Tibial artery (tissue), 4 donors: Measurements from ENCODE around the gene IGSF21.

Experiments used
- DNase-seq, 2 donors: peaks; one replicate each; pipeline ENCODE4 v3.0.0-alpha.2; 2019
- H3K27ac ChIP-seq, 2 donors: fragments of 200-600 bp; sonication (generic) in 1 of 2; 1 replicate in 1 of 2; 2 replicates in 1 of 2; pipeline ENCODE4 v1.5.1; 2018 to 2019; ENCODE audit warnings: mild to moderate bottlenecking in 1 of 2
- H3K27me3 ChIP-seq, 2 donors: fragments of 200-600 bp; sonication (generic) in 1 of 2; one replicate each; pipeline versions ENCODE4 v1.5.1 to v1.6.0; 2016 to 2019
- H3K36me3 ChIP-seq, 3 donors: fragments of 200-600 bp; sonication (generic) in 2 of 3; one replicate each; pipeline ENCODE4 v1.5.1; 2016 to 2019; ENCODE audit warnings: mild to moderate bottlenecking in 2 of 3
- H3K4me1 ChIP-seq, 4 donors: fragments of 200-600 bp; sonication (generic) in 2 of 4; 1 replicate in 3 of 4; 2 replicates in 1 of 4; pipeline ENCODE4 v1.5.1; 2016 to 2019
- H3K4me3 ChIP-seq, 2 donors: fragments of 200-600 bp; sonication (generic) in 1 of 2; 1 replicate in 1 of 2; 2 replicates in 1 of 2; pipeline ENCODE4 v1.5.1; 2018 to 2019; ENCODE audit warnings: mild to moderate bottlenecking in 2 of 2
- H3K9me3 ChIP-seq, 3 donors: fragments of 200-600 bp; sonication (generic) in 1 of 3; one replicate each; pipeline ENCODE4 v1.5.1; 2016 to 2019
- CTCF ChIP-seq, 2 experiments: fragments of 200-600 bp in 1 of 2; fragments of 450-650 bp in 1 of 2; IDR thresholded peaks; one replicate each; pipeline ENCODE4 v1.5.1; 2017 to 2019; ENCODE audit warnings: antibody characterized with exemption in 2 of 2, mild to moderate bottlenecking in 1 of 2, moderate library complexity in 1 of 2
- intact Hi-C: fragments of 100-400 bp; cut with DNase I; formaldehyde crosslinking; loops from one replicate; pipeline ENCODE4 v1.15.0; 2023; ENCODE audit warnings: low total_unique reads

IGSF21 gene

GRCh38 chr1:18097206-18097605 lies 10.4 kb upstream of the IGSF21 start:
- intact Hi-C loops = no loop called here
- no peak overlapping the region for H3K4me3 ChIP-seq
- H3K9me3 ChIP-seq = no peaks in the 10 kb centered on the region
- peaks cover 0 to 8% (median under 1%) of the 10 kb centered on the region in 4 donors for H3K4me1 ChIP-seq
- H3K27ac ChIP-seq = no peak overlapping the region
- peaks cover 0 to 35% of the 10 kb centered on the region in 2 donors for H3K27me3 ChIP-seq
- H3K36me3 ChIP-seq = no peaks in the 10 kb centered on the region
- DNase-seq = no peak
- no peak for TF ChIP-seq CTCF (IDR thresholded peaks at IDR 0.05)

GRCh38 chr1:18099026-18099425 lies 8.6 kb upstream of the IGSF21 start:
- no peak for TF ChIP-seq CTCF (IDR thresholded peaks at IDR 0.05)
- intact Hi-C loops = no loop called here
- DNase-seq = no peak
- Histone ChIP-seq H3K36me3 (no peaks in the 10 kb centered on the region), H3K27ac (no peak overlapping the region), H3K27me3 (peaks cover 0 to 33% of the 10 kb centered on the region in 2 donors), H3K4me3 (no peak overlapping the region), H3K4me1 (peaks cover 0 to 4% (median 0%) of the 10 kb centered on the region in 4 donors), H3K9me3 (no peaks in the 10 kb centered on the region)

GRCh38 chr1:18100060-18100459 lies 7.5 kb upstream of the IGSF21 start:
- Histone ChIP-seq H3K4me3 (no peak overlapping the region), H3K4me1 (peaks cover 0 to 4% (median 0%) of the 10 kb centered on the region in 4 donors), H3K9me3 (no peaks in the 10 kb centered on the region), H3K36me3 (no peaks in the 10 kb centered on the region), H3K27ac (no peak overlapping the region), H3K27me3 (peaks cover 0 to 42% of the 10 kb centered on the region in 2 donors)
- DNase-seq = no peak
- intact Hi-C loops = loop anchor here (5.0 kb wide), 2 partner anchors 438 to 608 kb away; no protein-coding TSS in a partner anchor
- TF ChIP-seq CTCF (IDR thresholded peaks at IDR 0.05) = no peak

GRCh38 chr1:18100491-18101063 lies 7.0 kb upstream of the IGSF21 start:
- H3K4me1 ChIP-seq = peaks cover 0 to 4% (median 0%) of the 10 kb centered on the region in 4 donors
- no peaks in the 10 kb centered on the region for H3K9me3 ChIP-seq
- peaks cover 0 to 43% of the 10 kb centered on the region in 2 donors for H3K27me3 ChIP-seq
- intact Hi-C loops = loop anchor here (5.0 kb wide), 2 partner anchors 438 to 608 kb away; no protein-coding TSS in a partner anchor
- no peak overlapping the region for H3K27ac ChIP-seq
- DNase-seq = peak; percentile 81 to 85
- TF ChIP-seq CTCF (IDR thresholded peaks at IDR 0.05) = peak; percentile 76 to 81
- H3K36me3 ChIP-seq = no peaks in the 10 kb centered on the region
- no peak overlapping the region for H3K4me3 ChIP-seq

- no peaks in the 10 kb centered on the region for H3K9me3 ChIP-seq
- no peak for TF ChIP-seq CTCF (IDR thresholded peaks at IDR 0.05)
- DNase-seq = no peak
- intact Hi-C loops = loop anchor here (5.0 kb wide), 2 partner anchors 439 to 609 kb away; no protein-coding TSS in a partner anchor
- H3K27me3 ChIP-seq = peaks cover 0 to 45% of the 10 kb centered on the region in 2 donors
- H3K36me3 ChIP-seq = no peaks in the 10 kb centered on the region
- H3K27ac ChIP-seq = no peak overlapping the region
- no peak overlapping the region for H3K4me3 ChIP-seq
- H3K4me1 ChIP-seq = peaks cover 0 to 4% (median 0%) of the 10 kb centered on the region in 4 donors
Measured at GRCh38 chr1:18101508-18101907, 6.1 kb upstream of the IGSF21 start.
